Endothelial cell of umbilical vein (primary cell): ENCODE measurements around the gene LRRC46. TPM values are rescaled to one million over a fixed set of nuclear protein-coding genes. Genes with fewer than 3 reads are reported as not detected.

Experiments
- BruUV-seq: library from RNA; stranded (reverse); fragments of 400-500 nt; replicated peaks from 2 replicates; lab custom pipeline; 2021; lab: Mats Ljungman, UMichigan
- CTCF ChIA-PET: fragments of 300-600, 350-600 bp; sonication (Branson Sonifier 250); formaldehyde crosslinking; loops from one replicate; lab custom pipeline; 2021; ENCODE audit warnings: antibody characterized with exemption, inconsistent platforms; lab: Charles Lee
- POLR2A ChIA-PET: fragments of 300-600, 350-600 bp; sonication (Branson Sonifier 250); formaldehyde crosslinking; loops from one replicate; lab custom pipeline; 2021; ENCODE audit warnings: antibody characterized with exemption, inconsistent platforms; lab: Charles Lee
- DNase-seq: peaks from one replicate; pipeline ENCODE4 v3.0.0-alpha.2; 2011; ENCODE audit warnings: low read depth, low spot score
- FAIRE-seq: peaks from 2 replicates; lab custom pipeline; 2011; peaks lifted over from hg19 to GRCh38; lab: Jason Lieb, UNC
- H2AFZ ChIP-seq: 2 replicates; pipeline ENCODE4 v1.6.0; 2012; ENCODE audit warnings: low read depth, low read length, control low read depth, inconsistent platforms
- H3K27ac ChIP-seq: 2 replicates; pipeline ENCODE4 v1.5.1; 2011; ENCODE audit warnings: low read depth, mild to moderate bottlenecking, control low read depth, low read length, moderate library complexity; ENCODE audit not compliant: insufficient read depth
- H3K27me3 ChIP-seq, 2 experiments: 2 replicates each; pipeline versions ENCODE4 v1.6.0 to v1.6.1; 2011; ENCODE audit warnings: low read length in 2 of 2, mixed read lengths in 1 of 2; ENCODE audit not compliant: control insufficient read depth in 2 of 2, insufficient read depth in 2 of 2
- H3K36me3 ChIP-seq, 2 experiments: 2 replicates in 1 of 2; 3 replicates in 1 of 2; pipeline ENCODE4 v1.5.1; 2011; ENCODE audit warnings: low read length in 2 of 2, mild to moderate bottlenecking in 1 of 2, moderate library complexity in 1 of 2; ENCODE audit not compliant: control insufficient read depth in 2 of 2, insufficient read depth in 2 of 2; ENCODE audit errors: extremely low read depth in 1 of 2
- H3K4me1 ChIP-seq: 3 replicates; pipeline ENCODE4 v1.5.1; 2011; ENCODE audit warnings: mild to moderate bottlenecking, low read length; ENCODE audit not compliant: control insufficient read depth, insufficient read depth; ENCODE audit errors: extremely low read depth
- H3K4me2 ChIP-seq: 2 replicates; pipeline ENCODE4 v1.6.1; 2011; ENCODE audit warnings: low read length, control low read depth, mixed read lengths; ENCODE audit not compliant: insufficient read depth
- H3K4me3 ChIP-seq, 3 experiments: fragments of 200-600 bp in 1 of 3; sonication (generic), shearing (Covaris generic) in 1 of 3; replicated peaks in 1 of 3; 2 replicates each; pipeline ENCODE4 v1.5.1; 2011 to 2016; ENCODE audit warnings: control low read depth in 3 of 3, low read length in 3 of 3, mild to moderate bottlenecking in 2 of 3, inconsistent platforms in 1 of 3, low read depth in 1 of 3, moderate library complexity in 1 of 3; ENCODE audit not compliant: insufficient read depth in 1 of 3
- H3K79me2 ChIP-seq: 2 replicates; pipeline ENCODE4 v1.6.0; 2012; ENCODE audit warnings: low read length, inconsistent platforms; ENCODE audit not compliant: control insufficient read depth, insufficient read depth
- H3K9ac ChIP-seq: replicated peaks from 2 replicates; pipeline ENCODE3; 2011; ENCODE audit warnings: low read length, control low read depth; ENCODE audit not compliant: insufficient read depth; ENCODE audit errors: extremely low read depth
- H3K9me1 ChIP-seq: replicated peaks from 3 replicates; pipeline ENCODE4 v1.6.0; 2011; ENCODE audit warnings: mild to moderate bottlenecking, low read length; ENCODE audit not compliant: control insufficient read depth, insufficient read depth; ENCODE audit errors: extremely low read depth
- H3K9me3 ChIP-seq: replicated peaks from 2 replicates; pipeline ENCODE4 v1.5.1; 2012; ENCODE audit warnings: low read length, inconsistent platforms; ENCODE audit not compliant: control insufficient read depth, insufficient read depth
- H4K20me1 ChIP-seq: replicated peaks from 2 replicates; pipeline ENCODE3; 2011; ENCODE audit warnings: mild to moderate bottlenecking, low read length; ENCODE audit not compliant: control insufficient read depth, insufficient read depth; ENCODE audit errors: extremely low read depth
- CTCF ChIP-seq, 2 donors: IDR thresholded peaks; 1 replicate in 1 of 2; 2 replicates in 1 of 2; pipeline ENCODE4 v1.5.1; 2011; ENCODE audit warnings: low read length in 2 of 2, mild to moderate bottlenecking in 2 of 2, moderate library complexity in 2 of 2, control low read depth in 1 of 2, inconsistent platforms in 1 of 2, low read depth in 1 of 2; ENCODE audit not compliant: insufficient read depth in 1 of 2; ENCODE audit errors: extremely low read depth in 1 of 2
- EZH2 ChIP-seq: IDR thresholded peaks from 2 replicates; pipeline ENCODE4 v1.6.1; 2012; ENCODE audit warnings: borderline replicate concordance, low read depth, mild to moderate bottlenecking, moderate library complexity, low read length, inconsistent platforms; ENCODE audit not compliant: severe bottlenecking
- FOS ChIP-seq: IDR thresholded peaks from 2 replicates; pipeline ENCODE4 v1.6.1; 2011; ENCODE audit warnings: mild to moderate bottlenecking, low read length, moderate library complexity, borderline replicate concordance; ENCODE audit not compliant: insufficient read depth
- GATA2 ChIP-seq: IDR thresholded peaks from 2 replicates; pipeline ENCODE4 v1.7.0; 2011; ENCODE audit warnings: low read depth, mild to moderate bottlenecking, moderate library complexity, mixed read lengths, low read length; ENCODE audit not compliant: insufficient read length, insufficient read depth
- JUN ChIP-seq: IDR thresholded peaks from 2 replicates; pipeline ENCODE4 v1.6.1; 2011; ENCODE audit warnings: borderline replicate concordance, low read depth; ENCODE audit not compliant: insufficient read length, insufficient read depth
- MAX ChIP-seq: IDR thresholded peaks from 2 replicates; pipeline ENCODE4 v1.6.1; 2011; ENCODE audit not compliant: insufficient read depth, insufficient read length
- POLR2A ChIP-seq: IDR thresholded peaks from 2 replicates; pipeline ENCODE4 v1.6.1; 2012; ENCODE audit warnings: low read depth, mild to moderate bottlenecking, control low read depth, low read length
- dilution Hi-C: fragments of 300-500 bp; cut with MboI; formaldehyde crosslinking; loops from one replicate; pipeline ENCODE4 v1.15.0; 2019; ENCODE audit warnings: low sequenced_read_pairs; ENCODE audit not compliant: extremely low pct_ligation_motif_present
- intact Hi-C: fragments of 100-400 bp; cut with micrococcal nuclease; formaldehyde crosslinking; loops from one replicate; pipeline ENCODE4 v1.10.0; 2022
- polyA plus RNA-seq, 4 experiments: library from polyadenylated mRNA; depleted of rRNA in 3 of 4; stranded (reverse) in 3 of 4; unstranded in 1 of 4; fragments of >200 nt; gene quantifications; 2 replicates each; pipeline versions ENCODE4 v1.2.1 to v1.2.3, GENCODE V29; 2011 to 2012; ENCODE audit warnings: missing spikeins in 1 of 4
- total RNA-seq: library from RNA; stranded (reverse); gene quantifications from 2 replicates; pipeline ENCODE4 v1.2.3, GENCODE V29; 2021

The LRRC46 gene
- total and polyA plus RNA-seq, 2 donors (not counting 3 experiments of a cell fraction or from before 2014, with no cell fraction given), result 0.36 to 0.42 TPM

GRCh38 chr17:47792457-47792856, 39.0 kb upstream of the LRRC46 start:
- POLR2A ChIA-PET, result no interaction called here
- Histone ChIP-seq H3K27me3 (peaks cover 26 to 60% of the 10 kb centered on the region in 2 experiments), H4K20me1 (no peaks in the 10 kb centered on the region), H2AFZ (no peak overlapping the region), H3K27ac (no peak overlapping the region), H3K4me2 (no peak overlapping the region), H3K79me2 (no peaks in the 10 kb centered on the region), H3K36me3 (no peaks in the 10 kb centered on the region), H3K9ac (no peak overlapping the region), H3K4me3 (no peak overlapping the region), H3K9me1 (no peaks in the 10 kb centered on the region), H3K9me3 (no peaks in the 10 kb centered on the region), H3K4me1 (peaks cover 5% of the 10 kb centered on the region)
- FAIRE-seq (no peak), DNase-seq (no peak)
- dilution Hi-C loops (no loop called here), intact Hi-C loops (no loop called here)
- TF ChIP-seq POLR2A, result no peak
- no TSS peak for BruUV-seq
- CTCF ChIA-PET, result interaction anchor here (0.7 kb wide), 1 partner anchor 14 kb away, joined by 3 read pairs; no protein-coding TSS in a partner anchor

DNA sequence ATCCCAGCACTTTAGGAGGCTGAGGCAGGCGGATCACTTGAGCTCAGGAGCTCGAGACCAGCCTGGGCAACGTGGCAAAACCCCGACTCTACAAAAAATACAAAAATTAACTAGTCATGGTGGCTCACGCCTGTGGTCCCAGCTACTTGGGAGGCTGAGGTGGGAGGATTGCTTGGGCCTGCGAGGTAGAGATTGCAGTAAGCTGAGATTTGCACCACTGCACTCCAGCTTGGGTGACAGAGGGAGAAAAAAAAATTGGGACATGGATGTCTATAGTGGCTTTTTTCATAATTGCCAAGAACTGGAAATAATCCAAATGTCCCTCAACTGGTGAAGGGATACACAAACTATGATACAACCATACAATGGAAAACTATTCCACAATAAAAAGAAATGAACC, 38.5 kb upstream of the LRRC46 start:
- H3K4me3 ChIP-seq, result no peak overlapping the region
- intact Hi-C loops, result no loop called here
- no peaks in the 10 kb centered on the region for H4K20me1 ChIP-seq
- peaks cover 5% of the 10 kb centered on the region for H3K4me1 ChIP-seq
- no peak overlapping the region for H3K27ac ChIP-seq
- H3K36me3 ChIP-seq, result no peaks in the 10 kb centered on the region
- POLR2A ChIA-PET, result no interaction called here
- no peak for DNase-seq
- FAIRE-seq, result no peak
- H3K27me3 ChIP-seq, result peaks cover 26 to 58% of the 10 kb centered on the region in 2 experiments
- BruUV-seq, result no TSS peak
- H2AFZ ChIP-seq, result no peak overlapping the region
- TF ChIP-seq FOS, result no peak
- TF ChIP-seq GATA2, result no peak
- no peak for TF ChIP-seq MAX
- TF ChIP-seq CTCF (IDR thresholded peaks at IDR 0.05; ENCODE audit: extremely low read depth in 1 of 2, insufficient read depth in 1 of 2, low read depth in 1 of 2, low read length in 2 of 2), result no peak
- TF ChIP-seq JUN, result no peak
- TF ChIP-seq POLR2A, result no peak
- no peak for TF ChIP-seq EZH2
- dilution Hi-C loops, result no loop called here
- CTCF ChIA-PET, result interaction anchor here (0.7 kb wide), 1 partner anchor 15 kb away, joined by 3 read pairs; no protein-coding TSS in a partner anchor
- no peaks in the 10 kb centered on the region for H3K9me3 ChIP-seq
- no peaks in the 10 kb centered on the region for H3K79me2 ChIP-seq
- no peaks in the 10 kb centered on the region for H3K9me1 ChIP-seq
- H3K9ac ChIP-seq, result no peak overlapping the region
- H3K4me2 ChIP-seq, result no peak overlapping the region
